ENCODE data around the gene PANK4.

Gene PANK4

GRCh38 chr1:2514863-2515762 lies 11.3 kb downstream of the PANK4 start:
- H3K36me3 ChIP-seq (ENCODE audit: insufficient read depth, low read length) = peaks cover 95% of the 10 kb centered on the region
- H3K27ac ChIP-seq (ENCODE audit: low read depth, low read length) = no peak overlapping the region
- no peaks in the 10 kb centered on the region for H3K4me1 ChIP-seq (ENCODE audit: insufficient read depth, low read length)
- no peaks in the 10 kb centered on the region for H3K9me3 ChIP-seq (ENCODE audit: low read length)
- H3K4me3 ChIP-seq (ENCODE audit: low read depth in 1 of 2, low read length in 2 of 2) = no peak overlapping the region
- no peaks in the 10 kb centered on the region for H3K27me3 ChIP-seq (ENCODE audit: control insufficient read depth in 1 of 2, insufficient read depth in 2 of 2, low read length in 2 of 2)
- no peak overlapping the region for H3K9ac ChIP-seq (ENCODE audit: low read length)

- Histone ChIP-seq H3K27ac (ENCODE audit: low read depth, low read length) (no peak overlapping the region), H3K9me3 (ENCODE audit: low read length) (no peaks in the 10 kb centered on the region), H3K4me1 (ENCODE audit: insufficient read depth, low read length) (no peaks in the 10 kb centered on the region), H3K9ac (ENCODE audit: low read length) (no peak overlapping the region), H3K36me3 (ENCODE audit: insufficient read depth, low read length) (peaks cover 93% of the 10 kb centered on the region), H3K27me3 (ENCODE audit: control insufficient read depth in 1 of 2, insufficient read depth in 2 of 2, low read length in 2 of 2) (no peaks in the 10 kb centered on the region), H3K4me3 (ENCODE audit: low read depth in 1 of 2, low read length in 2 of 2) (no peak overlapping the region)
Measured at GRCh38 chr1:2513939-2514652, 12.3 kb downstream of the PANK4 start.

DNA sequence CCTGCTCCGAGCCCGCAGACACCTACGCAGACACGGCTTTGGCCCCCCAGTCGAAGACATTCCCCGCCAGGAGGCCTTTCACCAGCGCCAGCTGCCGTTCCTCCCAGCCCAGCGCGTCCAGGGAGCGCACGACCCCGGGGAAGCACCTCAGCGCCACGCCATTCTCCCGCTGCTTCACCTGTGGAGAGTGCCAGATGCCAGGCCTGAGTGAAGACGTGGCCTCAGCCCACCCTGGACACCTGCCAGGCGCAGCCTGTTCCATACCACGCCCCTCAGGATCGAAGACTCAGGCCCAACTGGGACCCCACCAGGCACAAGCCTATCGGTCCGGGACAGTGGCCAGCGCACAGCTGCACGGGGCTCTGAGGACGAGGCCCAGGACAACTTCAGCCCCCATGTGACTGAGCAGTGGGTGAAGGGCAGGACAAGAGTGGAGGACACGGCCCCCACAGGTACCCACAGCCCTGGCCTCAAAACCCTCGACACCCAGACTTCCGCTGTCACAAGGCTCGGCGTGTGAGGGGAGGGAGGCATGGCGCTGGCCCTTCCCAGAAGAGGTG lies 13.5 kb downstream of the PANK4 start:
- Histone ChIP-seq H3K36me3 (ENCODE audit: insufficient read depth, low read length) (peaks cover 82% of the 10 kb centered on the region), H3K27ac (ENCODE audit: low read depth, low read length) (no peak overlapping the region)

DNA sequence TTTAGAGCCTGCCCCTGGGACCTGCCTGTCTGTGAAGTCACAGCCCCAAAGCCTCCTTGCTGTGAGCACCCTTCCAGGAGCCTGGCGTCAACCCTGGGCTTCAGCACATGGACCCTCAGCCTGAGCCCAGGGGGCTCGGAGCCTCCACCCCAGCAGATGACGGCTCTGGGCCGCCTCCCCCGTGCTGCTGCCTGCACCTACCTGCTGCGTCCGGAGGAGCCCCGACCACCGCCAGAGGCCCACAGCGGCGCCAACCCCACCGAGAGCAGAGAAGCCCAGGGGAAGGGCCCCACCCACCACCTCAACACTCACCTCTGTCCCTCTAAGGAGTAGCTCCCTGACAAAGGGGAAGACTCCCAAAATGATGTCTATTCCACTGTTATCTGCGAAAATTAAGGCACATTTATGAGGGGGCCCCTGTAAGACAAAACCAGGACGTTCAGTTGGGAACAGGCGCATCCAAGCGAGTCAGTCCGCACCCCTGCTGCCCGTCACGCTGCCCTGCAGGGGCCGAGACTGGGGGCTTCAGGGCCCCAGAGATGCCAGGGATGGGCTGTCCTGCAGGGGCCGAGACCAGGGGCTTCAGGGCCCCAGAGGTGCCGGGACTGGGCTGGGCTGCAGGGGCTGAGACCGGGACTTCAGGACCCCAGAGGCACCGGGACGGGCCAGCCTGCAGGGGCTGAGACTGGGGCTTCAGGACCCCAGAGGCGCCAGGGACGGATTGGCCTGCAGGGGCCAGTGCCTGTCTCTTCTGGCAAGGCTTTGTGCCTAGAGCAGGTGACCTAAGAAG lies 15.8 kb downstream of the PANK4 start:
- Histone ChIP-seq H3K4me1 (ENCODE audit: insufficient read depth, low read length) (no peaks in the 10 kb centered on the region), H3K9ac (ENCODE audit: low read length) (no peak overlapping the region), H3K9me3 (ENCODE audit: low read length) (no peaks in the 10 kb centered on the region), H3K27ac (ENCODE audit: low read depth, low read length) (no peak overlapping the region), H3K36me3 (ENCODE audit: insufficient read depth, low read length) (peaks cover 58% of the 10 kb centered on the region), H3K4me3 (ENCODE audit: low read depth in 1 of 2, low read length in 2 of 2) (no peak overlapping the region), H3K27me3 (ENCODE audit: control insufficient read depth in 1 of 2, insufficient read depth in 2 of 2, low read length in 2 of 2) (peaks cover 0 to 9% of the 10 kb centered on the region in 2 donors)

More for the DNA sequence above, 13.5 kb downstream of the PANK4 start:
- no peak overlapping the region for H3K9ac ChIP-seq (ENCODE audit: low read length)
- H3K4me1 ChIP-seq (ENCODE audit: insufficient read depth, low read length) = no peaks in the 10 kb centered on the region
- H3K9me3 ChIP-seq (ENCODE audit: low read length) = no peaks in the 10 kb centered on the region
- H3K27me3 ChIP-seq (ENCODE audit: control insufficient read depth in 1 of 2, insufficient read depth in 2 of 2, low read length in 2 of 2) = no peaks in the 10 kb centered on the region
- no peak overlapping the region for H3K4me3 ChIP-seq (ENCODE audit: low read depth in 1 of 2, low read length in 2 of 2)

- Histone ChIP-seq H3K36me3 (ENCODE audit: insufficient read depth, low read length) (peaks cover 49% of the 10 kb centered on the region), H3K4me1 (ENCODE audit: insufficient read depth, low read length) (no peaks in the 10 kb centered on the region), H3K27ac (ENCODE audit: low read depth, low read length) (no peak overlapping the region), H3K9ac (ENCODE audit: low read length) (no peak overlapping the region), H3K9me3 (ENCODE audit: low read length) (no peaks in the 10 kb centered on the region), H3K27me3 (ENCODE audit: control insufficient read depth in 1 of 2, insufficient read depth in 2 of 2, low read length in 2 of 2) (peaks cover 0 to 18% of the 10 kb centered on the region in 2 donors), H3K4me3 (ENCODE audit: low read depth in 1 of 2, low read length in 2 of 2) (no peak overlapping the region)
Measured at GRCh38 chr1:2509589-2509988, 16.8 kb downstream of the PANK4 start.

GRCh38 chr1:2508751-2509150 lies 17.6 kb downstream of the PANK4 start:
- Histone ChIP-seq H3K9ac (ENCODE audit: low read length) (no peak overlapping the region), H3K27me3 (ENCODE audit: control insufficient read depth in 1 of 2, insufficient read depth in 2 of 2, low read length in 2 of 2) (peaks cover 0 to 27% of the 10 kb centered on the region in 2 donors), H3K4me3 (ENCODE audit: low read depth in 1 of 2, low read length in 2 of 2) (no peak overlapping the region), H3K27ac (ENCODE audit: low read depth, low read length) (no peak overlapping the region), H3K36me3 (ENCODE audit: insufficient read depth, low read length) (peaks cover 43% of the 10 kb centered on the region), H3K4me1 (ENCODE audit: insufficient read depth, low read length) (no peaks in the 10 kb centered on the region), H3K9me3 (ENCODE audit: low read length) (no peaks in the 10 kb centered on the region)

DNA sequence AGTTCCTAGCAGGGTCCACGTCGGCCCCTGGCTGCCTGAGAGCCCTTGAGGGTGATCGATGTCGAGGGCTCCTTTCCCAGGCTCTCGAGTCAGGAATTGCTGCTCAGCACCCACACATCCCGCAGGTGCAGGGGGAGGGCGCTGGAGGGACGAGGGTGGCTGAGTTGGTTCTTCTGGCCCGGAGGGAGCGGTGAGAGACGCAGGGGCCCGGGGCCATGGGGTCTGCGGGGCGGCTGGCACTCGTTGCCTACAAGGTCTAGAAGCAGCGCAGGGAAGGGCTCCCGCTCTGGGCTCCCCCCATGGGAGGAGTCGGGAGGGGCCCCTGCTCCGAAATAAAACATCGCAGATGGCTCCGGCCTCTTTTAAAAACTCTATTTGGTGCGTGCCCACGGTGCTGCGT lies 18.2 kb downstream of the PANK4 start:
- no peak overlapping the region for H3K27ac ChIP-seq (ENCODE audit: low read depth, low read length)
- no peak overlapping the region for H3K9ac ChIP-seq (ENCODE audit: low read length)
- peaks cover 0 to 33% of the 10 kb centered on the region in 2 donors for H3K27me3 ChIP-seq (ENCODE audit: control insufficient read depth in 1 of 2, insufficient read depth in 2 of 2, low read length in 2 of 2)
- peaks cover 37% of the 10 kb centered on the region for H3K36me3 ChIP-seq (ENCODE audit: insufficient read depth, low read length)
- no peaks in the 10 kb centered on the region for H3K9me3 ChIP-seq (ENCODE audit: low read length)
- no peak overlapping the region for H3K4me3 ChIP-seq (ENCODE audit: low read depth in 1 of 2, low read length in 2 of 2)
- H3K4me1 ChIP-seq (ENCODE audit: insufficient read depth, low read length) = no peaks in the 10 kb centered on the region

DNA sequence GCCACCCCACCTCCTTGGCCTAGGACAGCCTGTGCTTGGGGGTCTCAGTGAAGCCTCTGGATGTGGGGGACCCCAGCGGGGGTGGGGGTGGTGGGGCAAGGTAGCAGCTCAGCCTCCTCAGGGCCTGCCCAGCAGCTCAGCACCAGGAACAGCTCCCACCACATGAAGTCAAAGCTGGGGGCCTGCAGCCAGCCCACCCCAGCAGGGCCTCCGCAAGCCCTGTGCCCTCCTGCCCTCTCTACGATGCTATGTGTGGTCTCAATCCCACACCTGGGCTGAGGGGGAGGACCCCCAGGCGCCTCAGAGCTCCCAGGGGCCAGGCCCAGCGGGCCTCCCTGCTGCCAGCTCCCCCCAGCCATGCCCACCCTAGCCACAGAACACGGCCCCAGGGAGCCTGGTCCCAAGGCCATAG lies 18.6 kb downstream of the PANK4 start:
- Histone ChIP-seq H3K9me3 (ENCODE audit: low read length) (no peaks in the 10 kb centered on the region), H3K9ac (ENCODE audit: low read length) (no peak overlapping the region), H3K27me3 (ENCODE audit: control insufficient read depth in 1 of 2, insufficient read depth in 2 of 2, low read length in 2 of 2) (peaks cover 0 to 37% of the 10 kb centered on the region in 2 donors), H3K4me3 (ENCODE audit: low read depth in 1 of 2, low read length in 2 of 2) (no peak overlapping the region), H3K36me3 (ENCODE audit: insufficient read depth, low read length) (peaks cover 33% of the 10 kb centered on the region), H3K4me1 (ENCODE audit: insufficient read depth, low read length) (no peaks in the 10 kb centered on the region), H3K27ac (ENCODE audit: low read depth, low read length) (no peak overlapping the region)

GRCh38 chr1:2506901-2507565 lies 19.4 kb downstream of the PANK4 start:
- no peaks in the 10 kb centered on the region for H3K4me1 ChIP-seq (ENCODE audit: insufficient read depth, low read length)
- H3K27me3 ChIP-seq (ENCODE audit: control insufficient read depth in 1 of 2, insufficient read depth in 2 of 2, low read length in 2 of 2) = peaks cover 0 to 44% of the 10 kb centered on the region in 2 donors
- H3K27ac ChIP-seq (ENCODE audit: low read depth, low read length) = no peak overlapping the region
- H3K9me3 ChIP-seq (ENCODE audit: low read length) = no peaks in the 10 kb centered on the region
- no peak overlapping the region for H3K9ac ChIP-seq (ENCODE audit: low read length)
- no peak overlapping the region for H3K4me3 ChIP-seq (ENCODE audit: low read depth in 1 of 2, low read length in 2 of 2)
- peaks cover 26% of the 10 kb centered on the region for H3K36me3 ChIP-seq (ENCODE audit: insufficient read depth, low read length)

- no peak overlapping the region for H3K27ac ChIP-seq (ENCODE audit: low read depth, low read length)
- peaks cover 18% of the 10 kb centered on the region for H3K36me3 ChIP-seq (ENCODE audit: insufficient read depth, low read length)
- H3K9ac ChIP-seq (ENCODE audit: low read length) = no peak overlapping the region
- no peak overlapping the region for H3K4me3 ChIP-seq (ENCODE audit: low read depth in 1 of 2, low read length in 2 of 2)
- H3K4me1 ChIP-seq (ENCODE audit: insufficient read depth, low read length) = no peaks in the 10 kb centered on the region
- no peaks in the 10 kb centered on the region for H3K9me3 ChIP-seq (ENCODE audit: low read length)
- peaks cover 0 to 52% of the 10 kb centered on the region in 2 donors for H3K27me3 ChIP-seq (ENCODE audit: control insufficient read depth in 1 of 2, insufficient read depth in 2 of 2, low read length in 2 of 2)
Measured at GRCh38 chr1:2506007-2506860, 20.2 kb downstream of the PANK4 start.

All from muscle layer of colon (tissue), 2 donors.